Epithelial cell of proximal tubule (primary cell): Measurements from ENCODE around the gene ITPKB. TPM values are rescaled to one million over a fixed set of nuclear protein-coding genes. Genes with fewer than 3 reads are reported as not detected.

ENCODE experiments used
- DNase-seq: peaks from one replicate; pipeline ENCODE4 v3.0.0-alpha.2; 2011; ENCODE audit warnings: low read depth
- H3K4me3 ChIP-seq: 2 replicates; pipeline ENCODE4 v1.5.1; 2011; ENCODE audit warnings: low read depth, mild to moderate bottlenecking, low read length
- CTCF ChIP-seq: conservative IDR thresholded peaks from 2 replicates; pipeline ENCODE4 v1.5.1; 2012; ENCODE audit warnings: low read depth, mild to moderate bottlenecking, low read length
- total RNA-seq: library from RNA; depleted of rRNA; stranded (reverse); fragments of >200 nt; gene quantifications from 2 replicates; pipeline ENCODE4 v1.2.3, GENCODE V29; 2015

Gene ITPKB
- total RNA-seq, 1 donor from 2014 or later = 5.1 TPM

GRCh38 chr1:226674892-226675714 is 64.0 kb downstream of the ITPKB start:
- H3K4me3 ChIP-seq = no peak overlapping the region
- no peak for DNase-seq
- TF ChIP-seq CTCF = no peak

- no peak for TF ChIP-seq CTCF
- DNase-seq = no peak
- no peak overlapping the region for H3K4me3 ChIP-seq
Measured at GRCh38 chr1:226672339-226672762, 66.7 kb downstream of the ITPKB start.

- TF ChIP-seq CTCF = no peak
- H3K4me3 ChIP-seq = no peak overlapping the region
- DNase-seq = no peak
Measured at GRCh38 chr1:226671277-226671676, 67.8 kb downstream of the ITPKB start.

- no peak for DNase-seq
- TF ChIP-seq CTCF = no peak
- no peak overlapping the region for H3K4me3 ChIP-seq
Measured at GRCh38 chr1:226670073-226670472, 69.0 kb downstream of the ITPKB start.

GRCh38 chr1:226668173-226668560 is 70.9 kb downstream of the ITPKB start:
- no peak for DNase-seq
- no peak for TF ChIP-seq CTCF
- H3K4me3 ChIP-seq = no peak overlapping the region

GRCh38 chr1:226666692-226667091 is 72.4 kb downstream of the ITPKB start:
- no peak for DNase-seq
- no peak overlapping the region for H3K4me3 ChIP-seq
- no peak for TF ChIP-seq CTCF

- no peak for DNase-seq
- TF ChIP-seq CTCF = no peak
- no peak overlapping the region for H3K4me3 ChIP-seq
Measured at GRCh38 chr1:226666164-226666506, 72.9 kb downstream of the ITPKB start.
